Measurements from ENCODE around the gene SLC29A2.
A peak's percentile ranks its signal among the peaks of the same experiment; 100 is the strongest.

SLC29A2 gene

DNA sequence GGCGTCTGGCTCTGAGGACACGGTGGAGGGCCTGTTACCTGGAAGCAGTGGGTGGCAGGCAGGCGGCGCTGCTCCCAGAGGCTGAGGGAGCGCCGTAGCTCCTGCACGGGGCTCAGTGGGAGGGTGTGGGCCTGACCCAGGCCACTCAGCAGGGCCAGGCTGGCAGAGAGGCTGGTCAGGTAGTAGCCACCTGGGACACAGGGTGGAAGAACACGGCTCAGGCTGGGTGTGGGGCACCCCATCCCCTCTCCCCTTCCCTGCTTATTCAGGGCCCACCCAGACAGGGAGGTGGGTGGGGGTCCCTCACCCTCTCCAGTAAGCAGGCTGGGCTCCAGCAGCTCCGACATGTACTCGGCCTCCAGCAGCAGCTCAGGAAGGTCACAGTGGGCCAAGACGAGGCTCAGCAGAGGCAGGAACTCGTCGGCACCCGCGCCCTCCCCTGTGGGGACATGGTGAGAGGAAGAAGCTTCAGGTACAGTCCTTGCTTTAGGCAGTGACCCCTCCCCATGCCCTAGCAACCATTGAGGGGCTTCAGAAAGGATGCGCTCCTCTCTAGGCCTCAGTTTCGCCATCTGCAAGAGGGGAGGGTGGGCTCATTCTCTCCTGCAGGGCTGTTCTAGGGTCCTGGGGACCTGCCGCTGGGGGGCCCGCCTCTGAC is 38.2 kb downstream of the SLC29A2 start:
- CTCF ChIA-PET = interaction anchor here (0.6 to 3.1 kb wide), 3 partner anchors 17 to 53 kb away, joined by 3 to 19 read pairs (median 4); no protein-coding TSS in a partner anchor
- H3K36me3 ChIP-seq (ENCODE audit: control insufficient read depth in 2 of 2, insufficient read depth in 1 of 2, low read length in 2 of 2) = peaks cover 0 to 12% of the 10 kb centered on the region in 2 experiments; a peak in 1 of 3 replicates
- TF ChIP-seq ZNF112 (tag by site-specific recombination; IDR thresholded peaks at IDR 0.05) = no peak
- TF ChIP-seq HOXA7 (CRISPR knock-in tag; IDR thresholded peaks at IDR 0.05; ENCODE audit: borderline replicate concordance) = no peak
- TF ChIP-seq ZXDB (tag by site-specific recombination; IDR thresholded peaks at IDR 0.05) = no peak
- no peak for TF ChIP-seq ZNF16 (tag by site-specific recombination; IDR thresholded peaks at IDR 0.05; ENCODE audit: low read depth)
- TF ChIP-seq ZNF473 (tag by site-specific recombination; IDR thresholded peaks at IDR 0.05) = no peak
- no peak for TF ChIP-seq ZNF514 (tag by site-specific recombination; IDR thresholded peaks at IDR 0.05)
- H3K27ac ChIP-seq (ENCODE audit: extremely low read depth, low read depth, low read length) = no peak overlapping the region
- POLR2A ChIA-PET = no interaction called here
- no peaks in the 10 kb centered on the region for H3K4me1 ChIP-seq (ENCODE audit: control insufficient read depth, insufficient read depth, low read length)
- H3K9me3 ChIP-seq (ENCODE audit: control insufficient read depth, insufficient read depth, low read depth, low read length) = no peaks in the 10 kb centered on the region
- no peak overlapping the region for H3K4me3 ChIP-seq (ENCODE audit: low read depth, low read length)

DNA sequence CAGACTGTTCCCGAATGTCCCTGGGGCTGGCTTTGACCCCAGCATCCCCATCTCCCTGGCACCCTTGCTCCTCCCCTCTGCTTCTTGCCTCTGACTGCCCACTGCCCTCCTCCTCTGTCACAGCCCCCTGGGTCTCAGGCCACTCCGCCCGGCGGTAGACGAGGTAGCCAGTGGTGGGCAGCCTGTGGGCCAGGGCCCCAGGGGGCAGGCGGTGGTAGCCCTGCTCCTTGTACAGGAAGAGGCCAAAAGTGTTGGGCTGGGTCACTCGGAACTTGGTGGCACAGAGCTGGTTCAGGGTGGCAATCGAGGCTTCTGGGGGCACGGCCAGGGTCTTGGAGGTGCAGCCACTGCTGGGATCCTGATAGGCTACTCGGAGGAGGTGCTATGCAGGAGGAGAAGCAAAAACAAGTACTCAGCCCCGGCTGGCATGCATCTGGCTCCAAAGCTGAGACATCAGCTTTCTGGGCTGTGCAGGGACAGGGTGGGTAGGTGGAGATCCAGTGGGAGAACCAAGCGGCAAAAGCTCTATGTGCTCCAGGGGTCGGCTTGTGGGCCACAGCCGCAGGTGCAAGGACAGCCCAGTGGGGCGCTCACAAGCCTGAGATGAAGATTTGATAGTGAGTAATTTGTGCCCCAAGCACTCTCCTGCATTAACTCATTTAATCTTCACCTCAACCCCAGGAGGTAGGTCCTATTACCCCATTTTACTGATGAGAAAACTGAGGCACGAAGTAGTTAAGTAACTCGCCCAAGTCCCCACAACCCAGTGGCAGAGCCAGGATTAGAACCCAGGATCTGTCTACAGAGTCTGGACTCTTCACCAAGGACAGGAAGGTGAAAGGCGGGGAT is 39.0 kb downstream of the SLC29A2 start:
- no peak overlapping the region for H3K4me3 ChIP-seq (ENCODE audit: low read depth, low read length)
- CTCF ChIA-PET = interaction anchor here (0.6 to 3.1 kb wide), 6 partner anchors 16 to 98 kb away, joined by 3 to 19 read pairs (median 4); no protein-coding TSS in a partner anchor
- H3K4me1 ChIP-seq (ENCODE audit: control insufficient read depth, insufficient read depth, low read length) = no peaks in the 10 kb centered on the region
- no peak for TF ChIP-seq ZNF366 (tag by site-specific recombination; conservative IDR thresholded peaks at IDR 0.05)
- 0 out of 2 replicates have a peak, but pooled peaks have one; percentile 12 for TF ChIP-seq ZNF664 (tag by site-specific recombination; IDR thresholded peaks at IDR 0.05)
- H3K27ac ChIP-seq (ENCODE audit: extremely low read depth, low read depth, low read length) = no peak overlapping the region
- H3K9me3 ChIP-seq (ENCODE audit: control insufficient read depth, insufficient read depth, low read depth, low read length) = no peaks in the 10 kb centered on the region
- peaks cover 0 to 4% of the 10 kb centered on the region in 2 experiments; a peak in 1 of 3 replicates for H3K36me3 ChIP-seq (ENCODE audit: control insufficient read depth in 2 of 2, insufficient read depth in 1 of 2, low read length in 2 of 2)
- POLR2A ChIA-PET = interaction anchor here (0.6 to 1.8 kb wide), 2 partner anchors 21 to 159 kb away, joined by 3 to 4 read pairs; no protein-coding TSS in a partner anchor

DNA sequence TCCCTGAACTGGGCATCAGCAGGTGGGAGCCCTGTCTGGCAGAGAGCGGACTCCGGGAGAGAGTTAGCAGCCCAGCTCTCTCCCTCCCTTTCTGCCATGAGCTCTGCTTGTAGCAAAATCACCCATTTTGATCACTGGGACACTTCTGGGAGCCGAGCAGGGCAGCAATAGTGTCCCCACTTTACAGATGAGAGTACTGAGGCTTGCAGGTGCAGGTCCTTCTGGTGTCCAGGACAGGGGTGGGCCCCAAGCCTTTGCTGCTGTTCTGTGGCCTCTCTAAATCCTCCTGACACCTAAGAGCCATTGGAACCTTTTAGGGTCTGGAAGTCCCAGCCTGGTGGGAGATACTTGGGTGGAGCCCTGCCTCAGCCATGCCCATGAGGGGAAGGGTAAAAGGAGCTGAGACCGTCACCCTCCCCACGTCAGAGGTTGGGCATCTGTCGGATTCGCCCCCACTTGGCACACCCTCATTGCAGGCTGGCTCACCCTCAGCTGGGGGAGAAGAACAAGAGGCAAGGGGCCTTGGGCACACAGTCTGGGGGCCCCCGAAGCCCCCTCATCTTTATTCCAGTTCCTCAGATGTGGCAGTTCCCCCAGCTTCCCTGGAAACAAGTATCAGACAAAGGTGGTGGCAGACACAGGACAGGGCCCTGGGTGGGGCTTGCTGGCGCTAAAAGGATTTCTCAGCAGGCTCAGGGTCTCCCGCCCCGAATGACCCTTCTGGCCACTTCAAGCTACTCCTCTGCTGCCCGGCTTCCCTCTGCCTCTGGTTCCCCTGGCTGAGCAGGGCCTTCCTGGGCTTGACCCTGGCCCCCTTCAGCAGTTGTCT is 39.8 kb downstream of the SLC29A2 start:
- CTCF ChIA-PET = interaction anchor here (0.8 to 1.3 kb wide), 4 partner anchors 18 to 57 kb away, joined by 4 to 8 read pairs (median 4); no protein-coding TSS in a partner anchor
- POLR2A ChIA-PET = interaction anchor here (0.6 to 1.8 kb wide), 2 partner anchors 21 to 160 kb away, joined by 3 to 4 read pairs; no protein-coding TSS in a partner anchor

DNA sequence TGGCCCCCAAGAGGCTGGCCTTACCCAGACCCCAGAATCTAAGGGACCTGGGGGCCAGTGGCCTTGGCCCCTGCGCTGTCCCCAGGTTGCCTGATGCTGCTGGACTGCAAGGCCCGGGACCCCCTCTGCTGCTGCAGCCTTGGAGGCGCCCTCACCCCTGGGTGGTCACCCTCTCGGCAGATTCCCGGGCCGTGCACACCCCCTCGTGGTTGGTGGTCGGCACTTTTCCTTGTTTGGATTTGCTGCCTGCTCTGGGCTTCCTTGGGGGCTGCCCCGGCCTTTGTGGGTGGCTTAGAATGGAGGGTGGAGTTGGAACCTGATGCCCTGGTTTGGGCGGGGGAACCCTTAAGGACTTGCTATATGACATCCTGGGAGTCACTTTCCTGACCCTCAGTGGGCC is 40.6 kb downstream of the SLC29A2 start:
- no peak for TF ChIP-seq ZNF776 (tag by site-specific recombination; IDR thresholded peaks at IDR 0.05; ENCODE audit: borderline replicate concordance)
- no peak for TF ChIP-seq FEZF1 (tag by site-specific recombination; IDR thresholded peaks at IDR 0.05)
- TF ChIP-seq ZBTB20 (tag by site-specific recombination; IDR thresholded peaks at IDR 0.05) = no peak
- TF ChIP-seq, protein P1, sequence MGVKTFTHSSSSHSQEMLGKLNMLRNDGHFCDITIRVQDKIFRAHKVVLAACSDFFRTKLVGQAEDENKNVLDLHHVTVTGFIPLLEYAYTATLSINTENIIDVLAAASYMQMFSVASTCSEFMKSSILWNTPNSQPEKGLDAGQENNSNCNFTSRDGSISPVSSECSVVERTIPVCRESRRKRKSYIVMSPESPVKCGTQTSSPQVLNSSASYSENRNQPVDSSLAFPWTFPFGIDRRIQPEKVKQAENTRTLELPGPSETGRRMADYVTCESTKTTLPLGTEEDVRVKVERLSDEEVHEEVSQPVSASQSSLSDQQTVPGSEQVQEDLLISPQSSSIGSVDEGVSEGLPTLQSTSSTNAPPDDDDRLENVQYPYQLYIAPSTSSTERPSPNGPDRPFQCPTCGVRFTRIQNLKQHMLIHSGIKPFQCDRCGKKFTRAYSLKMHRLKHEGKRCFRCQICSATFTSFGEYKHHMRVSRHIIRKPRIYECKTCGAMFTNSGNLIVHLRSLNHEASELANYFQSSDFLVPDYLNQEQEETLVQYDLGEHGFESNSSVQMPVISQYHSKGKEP (tag by site-specific recombination; IDR thresholded peaks at IDR 0.05) = no peak
- TF ChIP-seq, protein P2, sequence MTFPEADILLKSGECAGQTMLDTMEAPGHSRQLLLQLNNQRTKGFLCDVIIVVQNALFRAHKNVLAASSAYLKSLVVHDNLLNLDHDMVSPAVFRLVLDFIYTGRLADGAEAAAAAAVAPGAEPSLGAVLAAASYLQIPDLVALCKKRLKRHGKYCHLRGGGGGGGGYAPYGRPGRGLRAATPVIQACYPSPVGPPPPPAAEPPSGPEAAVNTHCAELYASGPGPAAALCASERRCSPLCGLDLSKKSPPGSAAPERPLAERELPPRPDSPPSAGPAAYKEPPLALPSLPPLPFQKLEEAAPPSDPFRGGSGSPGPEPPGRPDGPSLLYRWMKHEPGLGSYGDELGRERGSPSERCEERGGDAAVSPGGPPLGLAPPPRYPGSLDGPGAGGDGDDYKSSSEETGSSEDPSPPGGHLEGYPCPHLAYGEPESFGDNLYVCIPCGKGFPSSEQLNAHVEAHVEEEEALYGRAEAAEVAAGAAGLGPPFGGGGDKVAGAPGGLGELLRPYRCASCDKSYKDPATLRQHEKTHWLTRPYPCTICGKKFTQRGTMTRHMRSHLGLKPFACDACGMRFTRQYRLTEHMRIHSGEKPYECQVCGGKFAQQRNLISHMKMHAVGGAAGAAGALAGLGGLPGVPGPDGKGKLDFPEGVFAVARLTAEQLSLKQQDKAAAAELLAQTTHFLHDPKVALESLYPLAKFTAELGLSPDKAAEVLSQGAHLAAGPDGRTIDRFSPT (tag by site-specific recombination; IDR thresholded peaks at IDR 0.05) = no peak
- TF ChIP-seq, protein P3, sequence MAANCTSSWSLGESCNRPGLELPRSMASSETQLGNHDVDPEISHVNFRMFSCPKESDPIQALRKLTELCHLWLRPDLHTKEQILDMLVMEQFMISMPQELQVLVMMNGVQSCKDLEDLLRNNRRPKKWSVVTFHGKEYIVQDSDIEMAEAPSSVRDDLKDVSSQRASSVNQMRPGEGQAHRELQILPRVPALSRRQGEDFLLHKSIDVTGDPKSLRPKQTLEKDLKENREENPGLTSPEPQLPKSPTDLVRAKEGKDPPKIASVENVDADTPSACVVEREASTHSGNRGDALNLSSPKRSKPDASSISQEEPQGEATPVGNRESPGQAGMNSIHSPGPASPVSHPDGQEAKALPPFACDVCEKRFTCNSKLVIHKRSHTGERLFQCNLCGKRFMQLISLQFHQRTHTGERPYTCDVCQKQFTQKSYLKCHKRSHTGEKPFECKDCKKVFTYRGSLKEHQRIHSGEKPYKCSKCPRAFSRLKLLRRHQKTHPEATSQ (tag by site-specific recombination; IDR thresholded peaks at IDR 0.05) = no peak
- no peak for TF ChIP-seq ZNF664 (tag by site-specific recombination; IDR thresholded peaks at IDR 0.05)
- no peak for TF ChIP-seq ZNF660 (tag by site-specific recombination; IDR thresholded peaks at IDR 0.05)
- no peak for TF ChIP-seq ZNF146 (tag by site-specific recombination; IDR thresholded peaks at IDR 0.05)
- POLR2A ChIA-PET = interaction anchor here (1.8 kb wide), 1 partner anchor 20 kb away, joined by 4 read pairs; no protein-coding TSS in a partner anchor

More for the DNA sequence above, 39.8 kb downstream of the SLC29A2 start:
- H3K36me3 ChIP-seq (ENCODE audit: control insufficient read depth in 2 of 2, insufficient read depth in 1 of 2, low read length in 2 of 2) = no peaks in the 10 kb centered on the region
- H3K4me1 ChIP-seq (ENCODE audit: control insufficient read depth, insufficient read depth, low read length) = no peaks in the 10 kb centered on the region
- no peak overlapping the region for H3K27ac ChIP-seq (ENCODE audit: extremely low read depth, low read depth, low read length)
- no peak overlapping the region for H3K4me3 ChIP-seq (ENCODE audit: low read depth, low read length)
- H3K9me3 ChIP-seq (ENCODE audit: control insufficient read depth, insufficient read depth, low read depth, low read length) = no peaks in the 10 kb centered on the region
- TF ChIP-seq ZNF223 (tag by site-specific recombination; IDR thresholded peaks at IDR 0.05) = no peak
- no peak for TF ChIP-seq TRIM28 (IDR thresholded peaks at IDR 0.05; ENCODE audit: borderline replicate concordance, low read length)
- no peak for TF ChIP-seq ZNF677 (tag by site-specific recombination; IDR thresholded peaks at IDR 0.05)
- no peak for TF ChIP-seq SALL2 (tag by site-specific recombination; IDR thresholded peaks at IDR 0.05; ENCODE audit: borderline replicate concordance)

More for the DNA sequence above, 40.6 kb downstream of the SLC29A2 start:
- Histone ChIP-seq H3K27ac (ENCODE audit: extremely low read depth, low read depth, low read length) (no peak overlapping the region), H3K36me3 (ENCODE audit: control insufficient read depth in 2 of 2, insufficient read depth in 1 of 2, low read length in 2 of 2) (no peaks in the 10 kb centered on the region), H3K4me3 (ENCODE audit: low read depth, low read length) (no peak overlapping the region), H3K9me3 (ENCODE audit: control insufficient read depth, insufficient read depth, low read depth, low read length) (no peaks in the 10 kb centered on the region), H3K4me1 (ENCODE audit: control insufficient read depth, insufficient read depth, low read length) (no peaks in the 10 kb centered on the region)
- CTCF ChIA-PET = interaction anchor here (0.7 to 2.6 kb wide), 2 partner anchors 19 to 812 kb away, joined by 3 to 25 read pairs; no protein-coding TSS in a partner anchor

Measured in HEK293 (cell line).